ENCODE measurements around the gene LPCAT2.

GRCh38 chr16:55489119-55489955 lies 19.5 kb upstream of the LPCAT2 start:
- TF ChIP-seq MAX (IDR thresholded peaks at IDR 0.05; ENCODE audit: low read depth, low read length) (no peak), CTCF (IDR thresholded peaks at IDR 0.05; ENCODE audit: low read depth, low read length) (no peak), POLR2A (IDR thresholded peaks at IDR 0.05; ENCODE audit: extremely low read depth, insufficient read length) (no peak), MYC (IDR thresholded peaks at IDR 0.05; ENCODE audit: low read depth, low read length) (no peak)

All from NB4 (cell line).